GM23248 (cell line): ENCODE measurements around the gene YDJC.

Source experiments
- EZH2 ChIP-seq: fragments of 200-600 bp; sonication (generic); IDR thresholded peaks from 2 replicates; pipeline ENCODE4 v1.6.1; 2018; ENCODE audit warnings: antibody characterized with exemption, mild to moderate bottlenecking; ENCODE audit not compliant: insufficient read depth, poor library complexity, severe bottlenecking
- EZH2phosphoT487 ChIP-seq: fragments of 200-600 bp; sonication (generic); IDR thresholded peaks from 2 replicates; pipeline ENCODE4 v1.6.1; 2018; ENCODE audit warnings: antibody characterized with exemption, moderate library complexity, mild to moderate bottlenecking, low read depth; ENCODE audit not compliant: insufficient read depth

GRCh38 chr22:21624880-21625791 lies 4.7 kb downstream of the YDJC start:
- TF ChIP-seq EZH2phosphoT487 (no peak), EZH2 (no peak)
